Hepatocyte (in vitro differentiated cells): Measurements from ENCODE around the gene NUPR1. TPM values are rescaled to one million over a fixed set of nuclear protein-coding genes. Genes with fewer than 3 reads are reported as not detected.

Experiments
- DNase-seq: peaks from one replicate; pipeline ENCODE4 v3.0.0-alpha.2; 2016; ENCODE audit warnings: low spot score
- H2AFZ ChIP-seq: fragments of 200-600 bp; sonication (generic); 2 replicates; pipeline ENCODE4 v1.6.0; 2016; ENCODE audit warnings: antibody characterized with exemption, mild to moderate bottlenecking
- H3K27ac ChIP-seq: fragments of 200-600 bp; sonication (generic); 2 replicates; pipeline ENCODE4 v1.5.1; 2016; ENCODE audit warnings: mild to moderate bottlenecking
- H3K27me3 ChIP-seq: fragments of 200-600 bp; sonication (generic); 2 replicates; pipeline ENCODE4 v1.6.1; 2016
- H3K36me3 ChIP-seq: fragments of 200-600 bp; sonication (generic); replicated peaks from 2 replicates; pipeline ENCODE4 v1.5.1; 2016; ENCODE audit warnings: low read depth; ENCODE audit not compliant: insufficient read depth
- H3K4me1 ChIP-seq: fragments of 200-600 bp; sonication (generic); 2 replicates; pipeline ENCODE4 v1.5.1; 2016; ENCODE audit warnings: mild to moderate bottlenecking, moderate library complexity; ENCODE audit not compliant: insufficient read depth
- H3K4me2 ChIP-seq: fragments of 200-600 bp; sonication (generic); 2 replicates; pipeline ENCODE4 v1.6.0; 2016
- H3K4me3 ChIP-seq: fragments of 200-600 bp; sonication (generic); 2 replicates; pipeline ENCODE4 v1.5.1; 2016; ENCODE audit warnings: mild to moderate bottlenecking
- H3K79me2 ChIP-seq: fragments of 200-600 bp; sonication (generic); 2 replicates; pipeline ENCODE4 v1.6.0; 2017; ENCODE audit warnings: mild to moderate bottlenecking
- H3K9me2 ChIP-seq: fragments of 200-600 bp; sonication (generic); replicated peaks from 2 replicates; pipeline ENCODE4 v1.6.0; 2017; ENCODE audit warnings: mild to moderate bottlenecking; ENCODE audit not compliant: insufficient read depth
- H3K9me3 ChIP-seq: fragments of 200-600 bp; sonication (generic); 2 replicates; pipeline ENCODE4 v1.5.1; 2016; ENCODE audit warnings: low read depth, mild to moderate bottlenecking
- H4K20me1 ChIP-seq: fragments of 200-600 bp; sonication (generic); 2 replicates; pipeline ENCODE4 v1.6.0; 2016; ENCODE audit warnings: mild to moderate bottlenecking; ENCODE audit not compliant: insufficient read depth, poor library complexity, severe bottlenecking
- EZH2 ChIP-seq: fragments of 200-600 bp; sonication (generic); IDR thresholded peaks from 2 replicates; pipeline ENCODE4 v1.6.1; 2016; ENCODE audit warnings: antibody characterized with exemption, mild to moderate bottlenecking, borderline replicate concordance
- EZH2phosphoT487 ChIP-seq: fragments of 200-600 bp; sonication (generic); IDR thresholded peaks from one replicate; pipeline ENCODE4 v1.6.1; 2018; ENCODE audit warnings: antibody characterized with exemption, mild to moderate bottlenecking, low read depth, moderate library complexity; ENCODE audit not compliant: unreplicated experiment, severe bottlenecking
- WGBS: methylation state at CpG from one replicate; pipeline ENCODE4 v1.1.6; 2016; ENCODE audit warnings: low lambda C conversion rate; ENCODE audit errors: missing lambda C conversion rate; 5-methylcytosine and 5-hydroxymethylcytosine counted together
- polyA plus RNA-seq: library from polyadenylated mRNA; unstranded; fragments of >200 nt; fragmentation: Nextera tagmentation; extraction: Ambion mirVana; gene quantifications from 2 replicates; pipeline ENCODE4 v1.2.1, GENCODE V29; 2016
- total RNA-seq: library from RNA; depleted of rRNA; stranded (reverse); fragments of >200 nt; gene quantifications from 2 replicates; pipeline ENCODE4 v1.2.3, GENCODE V29; 2014
- TF ChIP-seq, protein P1 (sequence below): fragments of 200-600 bp; sonication (generic); IDR thresholded peaks from 2 replicates; pipeline ENCODE4 v1.5.1; 2016; ENCODE audit warnings: antibody characterized with exemption, mild to moderate bottlenecking; ENCODE audit not compliant: poor library complexity

NUPR1 gene
- total and polyA plus RNA-seq, 2 experiments from 2014 or later: 18.0 to 130 TPM

DNA sequence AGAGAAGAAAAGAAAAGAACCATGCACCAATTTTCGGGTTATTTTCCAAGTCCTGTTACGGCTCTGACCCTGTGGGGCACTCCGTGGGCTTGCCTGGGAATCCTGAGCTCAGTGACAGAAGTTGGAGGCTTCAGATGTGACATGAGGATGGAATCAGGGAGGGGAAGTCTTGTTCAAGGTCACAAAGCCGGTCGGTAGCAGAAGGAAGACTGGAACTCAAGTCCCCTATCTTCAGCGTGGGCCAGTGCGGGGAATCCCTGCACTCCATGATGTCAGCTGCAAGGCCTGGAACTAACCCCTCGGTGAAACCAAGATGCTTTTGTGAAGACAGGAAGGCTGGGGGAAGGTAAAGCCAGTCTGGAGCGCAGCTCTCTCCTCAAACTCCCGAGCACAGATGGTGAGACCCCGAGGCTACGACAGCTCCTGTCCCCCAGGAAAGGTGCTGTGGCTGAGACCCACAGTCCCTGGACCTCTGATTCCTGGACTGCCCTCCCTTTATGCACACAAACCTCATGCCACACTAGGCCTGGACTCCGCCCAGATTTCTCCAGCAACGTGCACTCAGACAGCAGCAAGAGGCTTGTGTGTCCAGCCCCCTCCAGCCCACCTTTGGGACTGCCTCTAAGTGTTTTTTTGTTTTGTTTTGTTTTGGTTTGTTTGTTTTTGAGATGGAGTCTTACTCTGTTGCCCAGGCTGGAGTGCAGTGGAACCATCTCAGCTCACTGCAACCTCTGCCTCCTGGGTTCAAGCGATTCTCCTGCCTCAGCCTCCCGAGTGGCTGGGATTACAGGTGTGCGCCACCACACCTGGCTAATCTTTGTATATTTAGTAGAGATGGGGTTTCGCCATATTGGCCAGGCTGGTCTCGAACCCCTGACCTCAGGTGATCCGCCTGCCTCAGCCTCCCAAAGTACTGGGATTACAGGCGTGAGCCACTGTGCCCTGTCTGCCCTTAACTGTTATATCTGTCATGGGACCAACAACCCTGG is 26.7 kb downstream of the NUPR1 start:
- H3K4me2 ChIP-seq: no peak overlapping the region
- H3K36me3 ChIP-seq: no peaks in the 10 kb centered on the region
- no peak for DNase-seq
- no peaks in the 10 kb centered on the region for H3K79me2 ChIP-seq
- WGBS: 90% methylated on average over 21 of the region's 21 CpGs
- TF ChIP-seq EZH2 (no peak), EZH2phosphoT487 (no peak)
- TF ChIP-seq, protein P1, sequence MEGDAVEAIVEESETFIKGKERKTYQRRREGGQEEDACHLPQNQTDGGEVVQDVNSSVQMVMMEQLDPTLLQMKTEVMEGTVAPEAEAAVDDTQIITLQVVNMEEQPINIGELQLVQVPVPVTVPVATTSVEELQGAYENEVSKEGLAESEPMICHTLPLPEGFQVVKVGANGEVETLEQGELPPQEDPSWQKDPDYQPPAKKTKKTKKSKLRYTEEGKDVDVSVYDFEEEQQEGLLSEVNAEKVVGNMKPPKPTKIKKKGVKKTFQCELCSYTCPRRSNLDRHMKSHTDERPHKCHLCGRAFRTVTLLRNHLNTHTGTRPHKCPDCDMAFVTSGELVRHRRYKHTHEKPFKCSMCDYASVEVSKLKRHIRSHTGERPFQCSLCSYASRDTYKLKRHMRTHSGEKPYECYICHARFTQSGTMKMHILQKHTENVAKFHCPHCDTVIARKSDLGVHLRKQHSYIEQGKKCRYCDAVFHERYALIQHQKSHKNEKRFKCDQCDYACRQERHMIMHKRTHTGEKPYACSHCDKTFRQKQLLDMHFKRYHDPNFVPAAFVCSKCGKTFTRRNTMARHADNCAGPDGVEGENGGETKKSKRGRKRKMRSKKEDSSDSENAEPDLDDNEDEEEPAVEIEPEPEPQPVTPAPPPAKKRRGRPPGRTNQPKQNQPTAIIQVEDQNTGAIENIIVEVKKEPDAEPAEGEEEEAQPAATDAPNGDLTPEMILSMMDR: no peak
- no peaks in the 10 kb centered on the region for H3K9me3 ChIP-seq
- no peak overlapping the region for H3K4me3 ChIP-seq
- H3K27me3 ChIP-seq: no peaks in the 10 kb centered on the region
- H3K27ac ChIP-seq: no peak overlapping the region
- H2AFZ ChIP-seq: no peak overlapping the region
- no peaks in the 10 kb centered on the region for H3K9me2 ChIP-seq
- H4K20me1 ChIP-seq: no peaks in the 10 kb centered on the region
- H3K4me1 ChIP-seq: no peaks in the 10 kb centered on the region

DNA sequence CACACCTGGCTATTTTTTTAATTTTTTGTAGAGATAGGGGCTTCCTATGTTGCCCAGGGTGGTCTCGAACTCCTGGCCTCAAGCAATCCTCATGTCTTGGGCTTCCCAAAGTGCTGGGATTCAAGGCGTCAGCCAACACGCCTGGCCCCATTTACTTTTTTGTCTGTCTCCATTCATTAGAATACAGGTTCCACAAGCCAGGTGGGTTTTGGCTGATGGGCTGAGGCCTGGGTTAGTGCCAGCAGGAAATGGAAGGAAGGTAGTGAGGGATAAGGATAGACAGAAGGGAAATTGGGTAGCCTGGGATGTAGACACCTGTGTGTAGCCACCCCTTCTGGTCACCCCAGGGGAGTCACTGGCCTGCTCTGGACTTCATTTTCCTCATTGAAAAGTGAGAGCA is 27.7 kb downstream of the NUPR1 start:
- H3K27me3 ChIP-seq: no peaks in the 10 kb centered on the region
- no peak overlapping the region for H3K4me3 ChIP-seq
- H3K4me2 ChIP-seq: no peak overlapping the region
- no peaks in the 10 kb centered on the region for H3K79me2 ChIP-seq
- no peak overlapping the region for H3K27ac ChIP-seq
- no peak for DNase-seq
- H3K36me3 ChIP-seq: no peaks in the 10 kb centered on the region
- no peak overlapping the region for H2AFZ ChIP-seq
- no peaks in the 10 kb centered on the region for H3K4me1 ChIP-seq
- no peaks in the 10 kb centered on the region for H4K20me1 ChIP-seq
- no peaks in the 10 kb centered on the region for H3K9me3 ChIP-seq
- H3K9me2 ChIP-seq: no peaks in the 10 kb centered on the region
- TF ChIP-seq, protein P1: no peak
- no peak for TF ChIP-seq EZH2phosphoT487
- WGBS: 80% methylated on average over 3 of the region's 3 CpGs

DNA sequence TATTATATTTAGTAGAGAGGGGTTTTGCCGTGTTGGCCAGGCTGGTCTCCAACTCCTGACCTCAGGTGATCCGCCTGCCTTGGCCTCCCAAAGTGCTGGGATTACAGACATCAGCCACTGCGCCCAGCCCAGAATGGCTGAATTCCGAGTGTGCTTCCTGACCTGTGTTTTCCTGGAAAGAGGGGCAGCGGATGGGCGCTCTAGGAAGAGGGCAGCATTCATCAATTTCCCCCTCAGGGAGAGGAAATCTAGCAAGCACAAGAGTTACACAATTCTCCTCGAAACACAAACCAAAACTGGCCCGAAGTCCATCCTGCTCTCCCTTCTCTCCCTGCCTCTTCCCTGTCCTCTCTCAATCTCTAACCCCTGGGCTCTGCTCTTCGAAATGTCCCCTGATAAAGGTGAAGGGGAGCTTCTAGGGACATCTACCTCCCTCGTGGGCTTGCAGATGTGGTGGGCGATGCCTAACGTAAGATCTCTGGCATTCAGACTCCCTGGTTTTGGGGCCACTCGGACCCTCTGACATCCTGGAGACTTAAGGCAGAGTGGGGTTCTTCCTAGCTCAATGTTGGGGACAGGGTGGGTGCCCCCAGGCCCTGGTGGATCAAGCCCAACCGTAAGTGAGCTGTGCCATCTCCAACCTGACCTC is 33.2 kb downstream of the NUPR1 start:
- H3K4me2 ChIP-seq: no peak overlapping the region
- 72% methylated on average over 14 of the region's 14 CpGs for WGBS

More for the DNA sequence above, 33.2 kb downstream of the NUPR1 start:
- TF ChIP-seq EZH2 (no peak), EZH2phosphoT487 (no peak)
- TF ChIP-seq, protein P1: no peak
- no peaks in the 10 kb centered on the region for H4K20me1 ChIP-seq
- H3K36me3 ChIP-seq: no peaks in the 10 kb centered on the region
- H3K9me2 ChIP-seq: no peaks in the 10 kb centered on the region
- DNase-seq: no peak
- no peaks in the 10 kb centered on the region for H3K79me2 ChIP-seq
- no peaks in the 10 kb centered on the region for H3K9me3 ChIP-seq
- H3K27me3 ChIP-seq: no peaks in the 10 kb centered on the region
- no peak overlapping the region for H3K27ac ChIP-seq
- no peak overlapping the region for H3K4me3 ChIP-seq
- no peak overlapping the region for H2AFZ ChIP-seq
- no peaks in the 10 kb centered on the region for H3K4me1 ChIP-seq
